Bone marrow (tissue), 2 donors: ENCODE data around the gene SPOP.
A peak's percentile ranks its signal among the peaks of the same experiment; 100 is the strongest.
"Not testable (repeated sequence)": the region's sequence is repeated elsewhere in the genome, so short reads cannot be mapped to it uniquely, and the experiment has no call there.

Experiments
- DNase-seq, 2 donors: peaks; one replicate each; lab custom pipeline; 2025; lab: John Stamatoyannopoulos, UW

Gene SPOP

DNA sequence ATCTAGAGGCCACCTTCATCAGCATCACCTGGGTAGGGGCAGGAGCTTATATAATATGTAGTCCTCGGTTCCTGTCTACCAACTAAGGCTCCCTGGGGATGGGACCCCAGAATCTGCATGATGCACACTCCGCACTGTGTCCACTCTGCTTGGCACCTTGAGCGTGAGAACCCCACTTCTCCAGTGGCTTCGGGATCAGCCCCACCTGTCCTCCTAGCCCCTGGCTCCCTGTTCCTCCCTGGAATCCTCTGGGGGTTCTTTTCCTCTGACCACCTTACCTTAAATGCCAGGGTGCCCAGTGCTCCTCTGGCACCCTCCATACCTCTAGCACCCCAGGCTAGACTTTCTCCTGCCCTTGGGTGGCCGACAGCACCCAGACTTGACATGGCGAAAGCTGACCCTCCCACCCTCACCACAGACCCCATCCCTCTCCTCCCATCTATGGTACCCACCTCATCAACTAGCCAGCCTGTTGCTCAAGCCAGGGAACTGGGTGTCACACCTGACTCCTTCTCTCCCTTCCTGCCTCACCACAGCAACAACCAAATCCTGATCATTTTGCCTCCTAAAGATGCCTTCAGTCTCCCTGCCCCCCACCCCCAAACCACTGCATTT, 105.0 kb downstream of the SPOP start:
- DNase-seq, result no peak

DNA sequence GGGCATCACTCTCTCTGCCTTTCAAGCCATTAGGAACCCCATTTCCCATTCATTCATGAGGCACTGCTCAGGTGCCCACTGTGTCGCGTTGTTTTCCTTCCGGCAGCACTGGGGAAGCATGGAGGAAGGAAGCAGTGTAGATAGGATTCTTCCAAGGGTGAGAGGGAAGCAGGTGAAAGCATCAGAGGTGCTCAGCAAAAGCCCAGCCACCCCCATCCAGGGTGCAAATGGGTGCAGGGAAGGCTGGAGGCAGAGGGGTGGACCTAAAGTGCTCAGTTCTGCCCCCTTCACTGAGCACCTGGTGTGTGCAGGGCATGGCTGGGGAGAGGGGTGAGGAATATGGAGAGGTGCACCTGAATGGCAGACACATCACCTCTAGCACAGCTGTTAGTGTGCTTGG, 105.7 kb downstream of the SPOP start:
- no peak for DNase-seq

GRCh38 chr17:49571764-49572163, 106.1 kb downstream of the SPOP start:
- DNase-seq, result no peak

- DNase-seq, result no peak
These were observed 106.6 kb downstream of the SPOP start for GRCh38 chr17:49571283-49571682.

- DNase-seq, result no peak
These were observed 107.2 kb downstream of the SPOP start for GRCh38 chr17:49570540-49571242.

GRCh38 chr17:49568695-49569047, 109.2 kb downstream of the SPOP start:
- not testable (repeated sequence) for DNase-seq

DNA sequence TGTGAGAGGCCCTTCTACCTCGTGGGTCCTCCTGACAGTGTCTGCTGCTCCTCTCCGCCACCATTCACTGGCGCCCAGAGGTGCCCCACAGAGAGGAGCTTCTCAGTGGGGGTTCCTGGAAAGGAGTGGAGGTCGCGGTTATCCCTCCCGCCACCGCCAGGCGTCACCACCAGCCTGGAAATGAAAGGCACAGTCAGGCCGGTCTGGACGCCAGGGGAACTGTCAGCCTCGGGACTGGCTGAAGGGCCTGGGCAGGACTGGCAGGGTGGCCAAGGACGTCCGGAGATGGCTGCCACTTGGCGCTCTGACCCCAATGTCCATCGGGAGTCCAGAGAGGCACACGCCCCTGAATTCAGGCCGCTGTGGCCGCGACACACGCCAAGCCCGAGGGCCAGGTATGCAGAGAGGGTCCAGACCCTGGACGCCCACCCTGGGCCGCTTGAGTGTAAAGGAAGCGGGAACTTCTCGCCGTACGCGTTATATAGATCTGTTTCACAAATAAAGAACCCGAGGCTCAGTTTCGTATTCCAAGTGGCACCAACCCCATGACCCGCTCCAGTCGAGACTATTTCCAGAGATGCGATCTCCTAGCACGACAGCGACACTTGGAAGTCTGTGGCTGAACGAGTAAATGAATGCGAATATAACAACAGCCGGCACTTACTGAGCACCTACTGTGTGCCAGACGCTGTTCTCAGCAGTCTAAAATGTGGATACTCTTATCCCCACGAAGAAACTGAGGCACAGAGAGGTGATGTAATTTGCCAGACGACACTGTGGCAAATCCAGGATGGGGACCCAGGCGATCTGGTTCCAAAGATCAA, 109.8 kb downstream of the SPOP start:
- DNase-seq, result peak; percentile 59 to 64

- DNase-seq, result no peak
These were observed 110.8 kb downstream of the SPOP start for GRCh38 chr17:49567104-49567521.

DNA sequence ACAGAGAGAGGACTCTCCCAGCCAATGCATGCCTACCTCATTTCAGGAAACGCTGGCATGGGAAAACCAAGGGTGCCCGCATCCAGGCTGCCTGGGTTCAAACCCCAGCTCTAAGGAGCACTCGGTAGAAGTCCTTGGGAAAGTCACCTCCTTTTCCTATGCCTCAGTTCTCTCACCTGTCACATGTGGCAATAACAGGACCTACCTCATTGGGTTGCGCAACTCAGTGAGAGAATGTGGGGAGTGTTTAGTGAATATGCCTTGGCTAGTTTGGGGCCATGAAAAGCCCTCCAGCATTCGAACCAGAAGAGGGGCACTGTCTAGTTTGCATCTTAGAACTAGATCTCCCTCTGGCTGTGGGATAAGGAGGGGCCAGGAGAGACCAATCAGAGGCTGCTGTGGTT, 111.2 kb downstream of the SPOP start:
- DNase-seq, result no peak

DNA sequence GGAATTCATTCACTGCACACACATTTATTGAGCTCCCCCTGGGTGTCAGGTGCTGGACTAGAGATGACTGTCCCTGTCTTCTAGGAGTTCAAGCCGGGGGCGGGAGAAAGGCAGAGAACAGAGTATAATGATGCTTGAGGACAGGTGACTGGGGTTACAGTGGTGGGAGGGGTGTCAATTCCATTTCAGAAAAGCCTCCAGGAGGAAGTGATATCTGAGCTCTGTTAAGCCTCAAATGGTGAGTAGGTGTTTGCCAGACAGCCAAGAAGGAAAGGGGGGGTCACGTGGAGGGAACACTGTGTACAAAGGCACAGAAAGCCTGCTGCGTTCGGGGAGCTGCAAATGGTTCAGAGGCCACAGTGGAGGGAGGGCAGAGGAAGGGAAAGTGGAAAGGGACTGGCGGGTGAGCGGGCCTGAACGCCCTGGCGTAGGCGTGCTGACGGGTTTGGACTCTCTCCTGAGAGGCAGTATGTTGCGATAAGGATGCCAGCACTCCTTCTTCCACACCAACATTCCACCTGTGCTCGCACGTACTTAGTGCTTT, 111.9 kb downstream of the SPOP start:
- peak in 1 of 2 donors; percentile 18 for DNase-seq

DNA sequence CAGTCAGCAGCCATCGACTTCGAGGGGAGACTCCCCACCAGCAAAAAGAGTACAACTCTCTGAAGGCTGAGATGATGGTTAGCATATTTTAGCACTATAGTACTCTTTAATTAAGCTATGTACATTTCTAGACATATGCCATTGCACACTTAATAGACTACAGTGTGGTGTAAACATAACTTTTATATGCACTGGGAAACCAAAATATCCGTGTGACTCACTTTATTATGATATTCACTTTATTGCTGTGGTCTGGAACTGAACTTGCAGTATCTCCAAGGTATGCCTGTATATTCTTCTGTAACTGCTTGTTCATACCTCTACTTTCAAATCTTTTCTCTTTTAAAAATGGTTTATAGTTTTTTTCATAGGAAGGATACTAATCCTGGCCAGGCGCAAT, 113.3 kb downstream of the SPOP start:
- DNase-seq, result no peak

DNA sequence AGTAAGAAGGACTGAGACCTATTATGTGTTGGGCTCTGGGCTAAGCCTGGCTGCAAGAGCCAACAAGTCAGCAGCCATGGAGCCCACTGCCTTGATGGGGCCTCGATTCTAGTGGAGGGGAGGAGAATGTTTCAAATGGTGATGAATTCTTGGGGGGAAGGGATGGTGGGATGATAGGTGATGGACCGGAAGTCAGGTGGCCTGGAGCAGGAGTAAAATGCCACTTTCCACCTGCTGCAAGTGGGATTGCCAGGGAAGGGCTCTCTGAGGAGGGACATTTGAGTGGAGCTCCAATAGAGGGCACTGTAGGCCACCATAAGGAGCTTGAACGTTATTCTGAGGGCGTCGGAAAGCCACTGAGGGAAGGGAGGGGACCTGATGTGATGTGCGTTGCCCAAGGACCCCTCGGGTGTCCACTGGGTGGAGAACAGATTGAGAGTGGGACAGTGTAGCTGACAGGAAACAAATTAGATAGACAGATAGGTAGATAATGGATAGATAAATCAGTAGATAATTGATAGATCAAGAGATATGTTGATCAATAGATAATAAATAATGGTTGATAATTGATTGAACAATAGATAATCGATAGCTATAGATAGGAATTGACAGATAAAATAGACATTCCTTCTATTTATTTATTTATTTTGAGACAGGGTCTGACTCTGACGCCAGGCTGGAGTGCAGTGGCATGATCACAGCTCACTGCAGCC, 120.4 kb downstream of the SPOP start:
- DNase-seq, result peak in 1 of 2 donors; percentile 50

- DNase-seq, result peak; percentile 37 to 45
These were observed 121.5 kb downstream of the SPOP start for GRCh38 chr17:49556223-49556943.

GRCh38 chr17:49555495-49556222, 122.2 kb downstream of the SPOP start:
- no peak for DNase-seq

- DNase-seq, result no peak
These were observed 123.0 kb downstream of the SPOP start for GRCh38 chr17:49554694-49555494.

DNA sequence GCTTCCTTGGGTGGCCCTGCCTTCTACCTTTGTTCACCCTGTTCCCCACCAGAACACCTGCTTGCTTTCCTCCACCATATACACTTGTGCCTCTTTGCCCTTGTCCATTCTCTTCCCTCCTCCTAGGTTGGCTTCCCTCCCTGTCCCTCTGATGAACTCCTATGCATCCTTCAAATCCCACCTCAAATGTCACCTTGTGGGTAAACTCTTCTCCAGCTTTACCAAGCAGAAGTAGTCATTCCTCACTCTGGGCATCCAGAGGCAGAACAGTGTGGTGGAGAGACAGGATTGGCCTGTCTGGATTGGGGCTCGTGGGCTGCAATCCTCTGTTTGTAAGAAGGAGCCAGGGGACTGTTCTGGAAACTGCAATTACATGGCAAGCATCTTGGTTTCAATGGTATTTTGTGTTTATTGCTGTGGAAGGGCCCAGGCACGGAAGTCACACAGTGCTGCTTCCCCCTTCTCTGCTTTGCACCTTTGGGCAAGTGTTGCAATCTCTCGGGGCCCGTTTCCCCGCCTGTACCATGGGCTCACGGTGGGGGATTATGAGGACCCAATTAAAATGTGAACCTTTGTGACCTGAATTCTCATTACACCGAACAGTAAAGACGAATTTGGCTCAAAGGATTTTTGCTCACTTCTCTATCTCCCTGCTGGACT, 124.1 kb downstream of the SPOP start:
- DNase-seq, result no peak

GRCh38 chr17:49552070-49552751, 125.7 kb downstream of the SPOP start:
- no peak for DNase-seq

GRCh38 chr17:49551221-49552069, 126.5 kb downstream of the SPOP start:
- DNase-seq, result no peak
